B cell (primary cell): ENCODE results near the gene SIRPG. TPM values are rescaled to one million over a fixed set of nuclear protein-coding genes. Genes with fewer than 3 reads are reported as not detected.

ENCODE experiments used
- ATAC-seq: fragments of 200-7000 bp; cut with Tn5 transposase; one replicate; pipeline ENCODE4 v1.10.0; 2021; ENCODE audit warnings: low read depth, mild to moderate bottlenecking, moderate number of reproducible peaks, moderate library complexity
- CTCF ChIA-PET: fragments of 350-600 bp; sonication (Branson Sonifier 250); formaldehyde crosslinking; loops from one replicate; lab custom pipeline; 2021; ENCODE audit warnings: antibody characterized with exemption, inconsistent platforms; lab: Charles Lee
- POLR2A ChIA-PET: fragments of 350-600 bp; sonication (Branson Sonifier 250); formaldehyde crosslinking; loops from one replicate; lab custom pipeline; 2021; ENCODE audit warnings: antibody characterized with exemption; lab: Charles Lee
- DNase-seq: peaks from one replicate; pipeline ENCODE4 v3.0.0; 2013
- H2AFZ ChIP-seq: 2 replicates; pipeline ENCODE4 v1.6.1; 2012; ENCODE audit warnings: mild to moderate bottlenecking, low read depth, low read length; ENCODE audit not compliant: insufficient read depth, poor library complexity, severe bottlenecking
- H3K27ac ChIP-seq, 2 donors: 1 replicate in 1 of 2; 2 replicates in 1 of 2; pipeline ENCODE4 v1.5.1; 2012 to 2013; ENCODE audit warnings: low read length in 2 of 2, mild to moderate bottlenecking in 2 of 2, moderate library complexity in 1 of 2
- H3K27me3 ChIP-seq, 4 experiments: fragments of 200-600 bp in 1 of 4; sonication (generic) in 1 of 4; replicated peaks in 1 of 4; 1 replicate in 2 of 4; 2 replicates in 2 of 4; pipeline versions ENCODE4 v1.6.1 to v1.7.0; 2013 to 2016; ENCODE audit warnings: low read length in 3 of 4, mild to moderate bottlenecking in 2 of 4, mixed read lengths in 1 of 4, moderate library complexity in 1 of 4; ENCODE audit not compliant: insufficient read depth in 4 of 4, control insufficient read depth in 3 of 4; ENCODE audit errors: control extremely low read depth in 1 of 4
- H3K36me3 ChIP-seq, 2 experiments: replicated peaks in 1 of 2; 1 replicate in 1 of 2; 2 replicates in 1 of 2; pipeline versions ENCODE4 v1.6.1 to v1.7.1; 2013; ENCODE audit warnings: low read length in 1 of 2; ENCODE audit not compliant: insufficient read depth in 2 of 2, control insufficient read depth in 1 of 2; ENCODE audit errors: control extremely low read depth in 1 of 2, extremely low read depth in 1 of 2
- H3K4me1 ChIP-seq, 2 donors: fragments of 200-600 bp in 1 of 2; sonication (generic) in 1 of 2; 1 replicate in 1 of 2; 2 replicates in 1 of 2; pipeline versions ENCODE4 v1.5.1 to v1.6.1; 2013 to 2017; ENCODE audit warnings: low read length in 2 of 2; ENCODE audit not compliant: control insufficient read depth in 2 of 2, insufficient read depth in 2 of 2
- H3K4me2 ChIP-seq: replicated peaks from 2 replicates; pipeline ENCODE3; 2012; ENCODE audit warnings: mild to moderate bottlenecking, low read depth, low read length; ENCODE audit not compliant: poor library complexity, severe bottlenecking
- H3K4me3 ChIP-seq, 5 experiments: fragments of 200-600 bp in 1 of 5; sonication (generic) in 1 of 5; 1 replicate in 3 of 5; 2 replicates in 2 of 5; pipeline versions ENCODE4 v1.5.1 to v1.7.0; 2011 to 2016; ENCODE audit warnings: low read length in 4 of 5, mild to moderate bottlenecking in 4 of 5, low read depth in 2 of 5, control low read depth in 1 of 5, moderate library complexity in 1 of 5; ENCODE audit not compliant: insufficient read depth in 1 of 5; ENCODE audit errors: control extremely low read depth in 1 of 5, extremely low read depth in 1 of 5
- H3K79me2 ChIP-seq: fragments of 200-600 bp; sonication (generic); one replicate; pipeline ENCODE4 v1.6.0; 2016; ENCODE audit warnings: low read length; ENCODE audit not compliant: control insufficient read depth, insufficient read depth
- H3K9ac ChIP-seq: fragments of 200-600 bp; sonication (generic); 2 replicates; pipeline ENCODE4 v1.6.1; 2017; ENCODE audit warnings: mild to moderate bottlenecking, low read length, moderate library complexity
- H3K9me3 ChIP-seq, 3 donors: one replicate each; pipeline versions ENCODE4 v1.6.1 to v1.7.1; 2013; ENCODE audit warnings: low read length in 2 of 3; ENCODE audit not compliant: control insufficient read depth in 2 of 3, insufficient read depth in 1 of 3; ENCODE audit errors: control extremely low read depth in 1 of 3
- H4K20me1 ChIP-seq: 2 replicates; pipeline ENCODE4 v1.6.0; 2012; ENCODE audit warnings: mild to moderate bottlenecking, low read length; ENCODE audit not compliant: insufficient read depth, control insufficient read depth, poor library complexity, severe bottlenecking
- H3K27ac Mint-ChIP-seq: one replicate; pipeline ENCODE4 v1.8.0; 2021; ENCODE audit warnings: mixed read lengths
- H3K27me3 Mint-ChIP-seq: one replicate; pipeline ENCODE4 v1.8.0; 2021; ENCODE audit warnings: mixed read lengths
- H3K4me1 Mint-ChIP-seq: one replicate; pipeline ENCODE4 v1.8.0; 2021; ENCODE audit warnings: mixed read lengths
- H3K4me3 Mint-ChIP-seq: one replicate; pipeline ENCODE4 v1.8.0; 2021; ENCODE audit warnings: mixed read lengths
- H3K9me3 Mint-ChIP-seq: one replicate; pipeline ENCODE4 v1.8.0; 2022; ENCODE audit warnings: mixed read lengths; ENCODE audit not compliant: insufficient read depth
- EZH2 ChIP-seq: IDR thresholded peaks from 2 replicates; pipeline ENCODE4 v1.6.1; 2012; ENCODE audit warnings: borderline replicate concordance, low read depth, mild to moderate bottlenecking, moderate library complexity, low read length; ENCODE audit not compliant: insufficient read depth, poor library complexity, severe bottlenecking
- WGBS: methylation state at CpG from one replicate; pipeline ENCODE4 v1.1.5; 2013; ENCODE audit warnings: missing lambda C conversion rate; ENCODE audit not compliant: insufficient coverage; 5-methylcytosine and 5-hydroxymethylcytosine counted together
- intact Hi-C: fragments of 100-400 bp; cut with micrococcal nuclease; formaldehyde crosslinking; loops from one replicate; pipeline ENCODE4 v1.10.0; 2022
- polyA plus RNA-seq: library from polyadenylated mRNA; depleted of rRNA; stranded (reverse); fragments of >200 nt; gene quantifications from 2 replicates; pipeline ENCODE4 v1.2.3, GENCODE V29; 2012
- total RNA-seq, 2 donors: library from RNA; stranded (reverse); fragments of 120-200 nt in 1 of 2; gene quantifications; 1 replicate in 1 of 2; 2 replicates in 1 of 2; pipeline versions ENCODE4 v1.2.3 to v1.2.4, GENCODE V29; 2013 to 2022
- TF ChIP-seq, protein P1 (sequence below): fragments of 200-600 bp; IDR thresholded peaks from one replicate; pipeline ENCODE4 v1.8.0; 2022; ENCODE audit warnings: antibody characterized with exemption, mild to moderate bottlenecking

The SIRPG gene
- total and polyA plus RNA-seq, 2 donors (not counting 1 experiment from before 2014, with no cell fraction given) = 0.09 TPM; not detected in 1

DNA sequence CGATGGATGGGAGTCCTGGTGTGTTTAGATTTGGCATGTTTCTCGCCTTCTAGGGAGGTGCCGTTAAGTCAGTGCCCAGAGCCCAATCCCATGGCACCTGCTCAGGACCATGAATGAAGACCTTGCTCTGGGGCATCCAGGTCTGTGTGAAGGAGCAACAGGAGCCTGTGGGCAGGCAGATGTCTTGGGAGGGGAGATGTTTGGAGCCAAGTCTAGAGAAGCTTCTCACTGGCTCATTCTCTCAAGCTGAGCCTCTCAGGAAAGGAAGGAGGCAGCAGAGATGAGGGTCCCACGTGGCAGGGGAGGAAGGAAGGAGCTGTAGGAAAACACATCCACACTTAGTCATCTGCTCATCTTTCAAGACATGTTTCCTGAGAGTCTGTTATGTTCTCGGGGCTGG lies 28.3 kb downstream of the SIRPG start:
- Histone ChIP-seq H2AFZ (no peak overlapping the region), H3K79me2 (no peaks in the 10 kb centered on the region), H3K36me3 (no peaks in the 10 kb centered on the region), H3K9ac (no peak overlapping the region), H3K4me1 (peaks cover 4 to 6% of the 10 kb centered on the region in 2 donors), H3K27ac (no peak overlapping the region), H3K4me3 (no peak overlapping the region), H4K20me1 (no peaks in the 10 kb centered on the region), H3K27me3 (no peaks in the 10 kb centered on the region), H3K9me3 (no peaks in the 10 kb centered on the region), H3K4me2 (no peak overlapping the region)
- H3K4me1 Mint-ChIP-seq = peaks cover 5% of the 10 kb centered on the region
- no peak overlapping the region for H3K27ac Mint-ChIP-seq
- ChIA-PET CTCF (no interaction called here), POLR2A (no interaction called here)
- no peak for ATAC-seq
- no peak for TF ChIP-seq EZH2
- TF ChIP-seq, protein P1, sequence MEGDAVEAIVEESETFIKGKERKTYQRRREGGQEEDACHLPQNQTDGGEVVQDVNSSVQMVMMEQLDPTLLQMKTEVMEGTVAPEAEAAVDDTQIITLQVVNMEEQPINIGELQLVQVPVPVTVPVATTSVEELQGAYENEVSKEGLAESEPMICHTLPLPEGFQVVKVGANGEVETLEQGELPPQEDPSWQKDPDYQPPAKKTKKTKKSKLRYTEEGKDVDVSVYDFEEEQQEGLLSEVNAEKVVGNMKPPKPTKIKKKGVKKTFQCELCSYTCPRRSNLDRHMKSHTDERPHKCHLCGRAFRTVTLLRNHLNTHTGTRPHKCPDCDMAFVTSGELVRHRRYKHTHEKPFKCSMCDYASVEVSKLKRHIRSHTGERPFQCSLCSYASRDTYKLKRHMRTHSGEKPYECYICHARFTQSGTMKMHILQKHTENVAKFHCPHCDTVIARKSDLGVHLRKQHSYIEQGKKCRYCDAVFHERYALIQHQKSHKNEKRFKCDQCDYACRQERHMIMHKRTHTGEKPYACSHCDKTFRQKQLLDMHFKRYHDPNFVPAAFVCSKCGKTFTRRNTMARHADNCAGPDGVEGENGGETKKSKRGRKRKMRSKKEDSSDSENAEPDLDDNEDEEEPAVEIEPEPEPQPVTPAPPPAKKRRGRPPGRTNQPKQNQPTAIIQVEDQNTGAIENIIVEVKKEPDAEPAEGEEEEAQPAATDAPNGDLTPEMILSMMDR = no peak
- H3K9me3 Mint-ChIP-seq = no peaks in the 10 kb centered on the region
- H3K4me3 Mint-ChIP-seq = no peak overlapping the region
- intact Hi-C loops = no loop called here
- 78% methylated on average over 4 of the region's 5 CpGs for WGBS
- peaks cover 13% of the 10 kb centered on the region for H3K27me3 Mint-ChIP-seq
- no peak for DNase-seq

DNA sequence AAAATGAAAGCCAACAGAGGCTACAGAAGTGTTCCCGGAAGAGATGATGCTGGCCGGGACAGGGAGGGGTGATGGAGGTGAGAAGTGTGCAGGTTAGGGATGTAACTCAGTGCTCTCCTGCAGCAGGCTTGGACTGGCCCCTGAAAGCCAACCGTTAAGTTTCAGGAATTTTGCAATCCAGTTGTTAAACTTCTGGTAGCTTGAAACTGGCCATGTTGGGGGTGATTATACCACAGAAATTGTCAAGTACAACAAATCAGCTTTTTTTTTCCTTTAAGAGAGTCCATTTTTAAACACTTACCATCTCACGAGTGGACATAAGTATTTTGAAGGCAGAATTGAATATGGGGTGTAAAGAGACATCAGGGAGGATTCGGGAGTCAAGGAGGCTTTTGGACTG lies 29.0 kb downstream of the SIRPG start:
- 93% methylated on average over 3 of the region's 5 CpGs for WGBS
- intact Hi-C loops = no loop called here
- Histone ChIP-seq H3K9ac (no peak overlapping the region), H3K27ac (no peak overlapping the region), H3K27me3 (no peaks in the 10 kb centered on the region), H3K4me1 (peaks cover 11 to 13% of the 10 kb centered on the region in 2 donors), H3K36me3 (no peaks in the 10 kb centered on the region), H3K9me3 (peaks cover 0 to 1% (median 0%) of the 10 kb centered on the region in 3 donors), H2AFZ (no peak overlapping the region), H3K79me2 (no peaks in the 10 kb centered on the region), H4K20me1 (no peaks in the 10 kb centered on the region), H3K4me2 (no peak overlapping the region), H3K4me3 (no peak overlapping the region)
- peaks cover 13% of the 10 kb centered on the region for H3K27me3 Mint-ChIP-seq
- no peak overlapping the region for H3K27ac Mint-ChIP-seq
- TF ChIP-seq, protein P1 = no peak
- no peak for TF ChIP-seq EZH2
- H3K4me3 Mint-ChIP-seq = no peak overlapping the region
- POLR2A ChIA-PET = no interaction called here
- peaks cover 10% of the 10 kb centered on the region for H3K4me1 Mint-ChIP-seq
- H3K9me3 Mint-ChIP-seq = no peaks in the 10 kb centered on the region
- CTCF ChIA-PET = interaction anchor here (0.6 kb wide), 1 partner anchor 148 kb away, joined by 3 read pairs; no protein-coding TSS in a partner anchor
- ATAC-seq = no peak
- DNase-seq = no peak
